Endothelial cell of hepatic sinusoid (primary cell): ENCODE results near the gene KCP.

Source experiments
- in situ Hi-C: cut with HindIII; loops from 2 replicates; pipeline ENCODE4 v1.10.0; 2017; ENCODE audit warnings: low sequenced_read_pairs

KCP gene

DNA sequence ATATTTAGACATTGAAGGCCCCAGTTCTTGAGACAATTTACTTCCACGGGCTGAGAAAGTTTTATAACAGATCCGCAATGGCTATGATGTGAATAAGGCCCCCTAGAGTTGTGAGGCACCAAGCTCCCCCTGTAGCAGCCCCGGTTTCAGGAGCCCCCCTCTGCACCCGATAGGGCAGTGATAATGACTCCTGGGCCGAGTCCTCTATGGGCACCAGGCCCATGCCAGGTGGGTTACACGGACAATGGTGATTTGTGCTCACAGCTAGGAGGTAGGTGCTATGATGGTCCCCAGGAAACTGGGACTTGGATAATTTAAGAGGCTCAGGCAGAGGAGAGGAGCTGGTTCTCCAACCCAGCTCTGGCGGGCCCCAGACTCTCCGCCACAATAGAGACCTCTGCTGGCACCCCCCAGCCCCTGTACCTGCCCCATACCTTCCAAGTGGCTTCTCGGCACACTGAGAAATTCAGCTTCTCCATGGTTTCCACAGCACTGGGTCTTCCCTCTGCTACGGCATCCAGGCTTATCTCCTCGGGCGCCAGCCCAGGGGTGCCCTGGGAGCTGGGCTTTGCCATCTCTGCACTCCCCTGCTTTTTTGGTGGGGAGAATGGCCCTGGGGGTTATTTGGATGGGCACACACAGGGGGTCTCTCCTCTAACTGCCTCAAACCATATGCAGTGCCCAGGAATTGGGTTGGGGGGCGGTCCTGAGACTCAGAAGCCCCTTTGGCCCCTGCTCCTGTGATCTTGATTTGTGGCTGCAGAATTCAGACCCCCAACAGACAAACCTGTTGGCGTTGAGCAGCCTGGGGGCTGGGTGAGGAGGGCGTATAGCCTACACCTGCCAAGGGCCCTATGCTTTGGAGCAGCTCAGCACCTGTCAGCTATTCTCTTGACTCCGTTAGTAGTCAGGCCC is 12.2 kb upstream of the KCP start:
- in situ Hi-C loops = no loop called here

DNA sequence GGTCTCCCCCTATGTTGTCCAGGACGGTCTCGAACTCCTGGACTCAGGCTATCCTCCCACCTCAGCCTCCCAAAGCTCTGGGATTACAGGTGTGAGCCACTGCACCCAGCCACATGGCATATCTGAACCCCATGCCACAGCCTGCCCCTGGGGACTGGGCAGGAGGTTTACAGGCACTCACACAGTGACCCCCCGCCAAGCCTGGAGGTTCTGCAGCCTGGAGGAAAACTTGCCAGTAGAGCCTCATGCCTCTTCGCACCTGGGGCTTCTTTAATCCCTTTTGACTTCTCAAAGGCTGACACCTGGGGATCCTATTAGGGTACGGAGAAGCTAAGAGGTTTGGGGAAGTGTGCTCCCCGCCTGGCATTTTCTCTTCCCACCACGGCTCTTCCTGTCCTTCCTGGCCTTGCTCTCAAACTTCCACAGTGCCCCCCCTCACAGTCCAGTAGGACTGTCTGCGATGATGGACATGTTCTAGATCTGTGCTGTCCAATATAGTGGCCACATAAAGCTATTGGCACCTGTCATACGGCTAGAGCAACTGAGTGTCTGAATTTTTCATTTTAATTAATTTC is 11.4 kb upstream of the KCP start:
- in situ Hi-C loops = no loop called here

DNA sequence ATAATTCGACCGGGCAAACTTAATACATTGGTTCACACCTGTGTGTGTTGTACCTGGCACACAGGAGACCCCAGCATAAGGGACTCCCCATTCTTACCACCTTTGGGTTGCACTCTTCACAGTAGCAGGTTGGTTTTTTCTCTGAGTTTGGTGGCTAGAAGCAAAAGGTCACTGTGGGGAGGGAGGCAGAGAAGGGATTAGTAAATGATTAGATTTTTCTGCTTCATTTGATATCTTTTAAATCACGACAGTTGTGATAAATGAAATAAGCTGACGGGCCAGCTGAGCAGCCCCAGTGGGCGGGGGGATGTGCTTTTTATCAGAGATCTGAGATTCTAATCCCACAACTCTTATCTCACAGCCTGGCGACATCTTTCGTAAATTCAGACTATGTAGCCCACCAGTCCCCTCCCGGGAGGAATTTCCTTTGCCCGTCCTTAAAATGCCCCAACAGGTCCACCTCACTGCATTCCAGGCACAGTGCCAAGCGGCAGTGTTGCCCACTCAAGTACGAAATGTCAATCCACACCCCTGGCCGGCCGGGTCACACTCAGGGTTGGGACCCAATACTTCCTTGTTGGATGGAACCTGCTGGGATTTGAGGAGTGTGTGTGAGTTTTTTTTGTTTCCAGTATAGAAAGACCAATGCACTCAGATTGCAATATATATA is 10.5 kb upstream of the KCP start:
- in situ Hi-C loops = no loop called here

DNA sequence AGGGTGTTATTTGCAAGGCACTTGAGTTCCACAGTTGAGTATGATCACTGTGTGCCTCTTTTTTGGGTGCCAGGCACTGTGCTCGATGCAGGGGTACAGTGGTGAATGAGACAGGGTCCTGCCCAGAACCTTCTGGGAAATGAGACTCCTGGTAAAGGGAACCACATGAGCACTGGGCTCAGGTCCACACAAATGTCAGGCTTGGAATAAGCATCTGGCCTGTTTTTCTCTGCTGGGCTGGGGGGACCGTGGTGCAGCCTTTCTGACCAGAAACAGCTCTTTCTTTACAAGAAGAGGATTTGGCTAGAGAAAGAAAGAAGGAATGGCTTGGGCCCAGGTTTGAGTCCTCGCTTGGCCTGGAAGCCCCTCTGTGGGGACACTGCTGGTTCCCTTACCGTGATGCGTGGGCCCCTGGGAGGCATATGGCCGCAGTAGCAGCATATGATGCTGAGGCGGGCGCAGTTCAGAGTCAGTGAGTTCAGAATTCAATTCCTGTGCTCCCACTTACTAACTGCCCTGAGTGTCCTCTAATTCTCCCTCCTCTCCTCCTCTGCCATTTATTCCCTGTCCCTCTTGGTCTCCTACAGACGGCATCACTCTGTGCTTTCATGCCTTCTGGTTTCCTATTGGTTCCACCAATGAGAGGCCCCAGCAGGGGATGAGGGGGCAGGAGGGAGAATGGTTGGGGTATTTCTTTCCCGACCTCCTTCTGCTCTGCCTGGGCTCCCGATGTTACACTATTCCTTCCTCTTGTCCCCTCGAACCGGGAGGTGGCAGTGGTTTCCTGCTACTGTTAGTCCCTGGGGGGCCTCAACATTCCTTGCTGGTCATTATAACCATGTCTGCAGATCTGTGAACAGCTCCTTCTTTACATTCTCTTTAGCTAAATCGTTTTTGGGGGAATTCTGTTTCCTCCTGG is 9.6 kb upstream of the KCP start:
- in situ Hi-C loops = loop anchor here (10.0 kb wide), 1 partner anchor 165 kb away; no protein-coding TSS in a partner anchor

DNA sequence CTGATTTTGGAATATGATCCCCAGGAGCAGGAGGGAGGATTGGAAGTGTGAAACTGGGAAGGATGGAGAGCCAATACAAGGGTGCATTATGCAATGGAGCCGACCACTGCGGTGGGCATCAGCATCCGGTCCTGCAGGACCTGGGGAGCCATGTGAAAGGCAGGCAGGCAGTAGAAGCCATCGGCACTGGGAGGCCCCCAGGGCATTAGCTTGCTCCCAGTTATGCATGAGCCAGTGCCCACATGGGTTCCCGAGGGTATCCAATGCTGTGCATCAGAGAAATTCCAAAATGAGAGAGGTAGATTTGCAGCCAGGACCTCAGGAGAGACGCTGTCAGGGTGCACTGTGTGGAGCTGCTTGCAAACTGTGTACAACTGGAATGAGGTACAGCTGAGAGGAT is 8.7 kb upstream of the KCP start:
- in situ Hi-C loops = loop anchor here (10.0 kb wide), 1 partner anchor 166 kb away; no protein-coding TSS in a partner anchor

DNA sequence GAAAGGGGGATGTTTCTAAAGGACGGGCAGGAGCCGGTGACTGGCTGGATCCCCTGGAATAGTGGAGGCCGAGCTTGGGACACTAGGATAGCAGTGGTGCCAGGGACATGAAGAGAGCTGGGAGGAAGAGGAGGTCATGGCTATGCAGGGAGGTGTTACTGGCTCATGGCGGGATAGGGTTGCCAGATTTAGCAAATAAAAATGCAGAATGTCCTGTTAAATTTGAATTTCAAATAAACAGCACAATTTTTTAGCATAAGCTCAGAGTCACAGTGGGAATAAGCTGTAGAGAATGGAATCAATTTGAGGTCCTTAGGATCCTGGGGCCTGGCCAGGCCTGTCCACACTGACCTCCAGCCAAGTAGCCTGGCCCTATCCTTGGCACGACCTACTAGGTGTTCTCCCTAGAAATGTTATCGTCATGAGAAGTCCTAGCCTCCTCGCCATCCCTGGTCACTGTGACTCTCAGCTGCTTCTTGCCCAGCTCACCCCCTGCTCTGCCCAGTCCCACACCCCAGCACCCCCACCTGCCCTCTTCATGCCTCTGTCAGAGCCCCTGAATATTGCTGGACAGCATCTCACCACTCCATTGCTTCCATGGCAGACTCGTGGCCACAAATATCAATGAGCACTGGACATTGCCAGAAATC is 7.6 kb upstream of the KCP start:
- in situ Hi-C loops = loop anchor here (10.0 kb wide), 1 partner anchor 167 kb away; no protein-coding TSS in a partner anchor

DNA sequence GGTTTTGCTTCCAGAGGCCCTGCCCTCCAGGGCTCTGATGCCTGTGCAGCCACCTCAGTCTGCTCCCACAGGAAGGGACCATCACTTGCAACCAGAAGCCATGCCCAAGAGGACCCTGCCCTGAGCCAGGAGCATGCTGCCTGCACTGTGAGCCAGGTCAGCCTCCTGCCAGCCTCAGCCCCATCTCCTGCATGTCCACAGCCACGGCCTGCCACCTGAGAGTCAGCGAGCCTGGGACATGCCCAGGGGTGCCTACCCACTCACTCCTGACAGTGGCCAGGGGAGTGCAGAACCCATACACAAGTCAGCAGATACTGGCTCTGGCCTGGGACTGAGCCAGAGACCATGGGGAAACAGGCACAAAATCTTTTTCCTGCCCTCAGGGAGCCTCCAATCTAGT is 6.6 kb upstream of the KCP start:
- in situ Hi-C loops = loop anchor here (10.0 kb wide), 1 partner anchor 168 kb away; no protein-coding TSS in a partner anchor

DNA sequence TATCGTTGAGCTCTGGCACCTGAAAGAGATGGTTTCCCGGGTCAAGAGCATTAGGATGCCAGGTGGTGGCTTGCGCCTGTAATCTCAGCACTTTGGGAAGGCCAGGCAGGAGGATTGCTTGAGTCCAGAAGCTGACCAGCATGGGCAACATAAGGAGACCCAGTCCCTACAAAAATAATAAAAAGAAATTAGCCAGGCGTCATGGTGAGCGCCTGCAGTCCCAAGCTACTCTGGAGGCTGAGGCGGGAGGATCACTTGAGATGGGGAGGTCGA is 6.1 kb upstream of the KCP start:
- in situ Hi-C loops = loop anchor here (10.0 kb wide), 1 partner anchor 168 kb away; no protein-coding TSS in a partner anchor

DNA sequence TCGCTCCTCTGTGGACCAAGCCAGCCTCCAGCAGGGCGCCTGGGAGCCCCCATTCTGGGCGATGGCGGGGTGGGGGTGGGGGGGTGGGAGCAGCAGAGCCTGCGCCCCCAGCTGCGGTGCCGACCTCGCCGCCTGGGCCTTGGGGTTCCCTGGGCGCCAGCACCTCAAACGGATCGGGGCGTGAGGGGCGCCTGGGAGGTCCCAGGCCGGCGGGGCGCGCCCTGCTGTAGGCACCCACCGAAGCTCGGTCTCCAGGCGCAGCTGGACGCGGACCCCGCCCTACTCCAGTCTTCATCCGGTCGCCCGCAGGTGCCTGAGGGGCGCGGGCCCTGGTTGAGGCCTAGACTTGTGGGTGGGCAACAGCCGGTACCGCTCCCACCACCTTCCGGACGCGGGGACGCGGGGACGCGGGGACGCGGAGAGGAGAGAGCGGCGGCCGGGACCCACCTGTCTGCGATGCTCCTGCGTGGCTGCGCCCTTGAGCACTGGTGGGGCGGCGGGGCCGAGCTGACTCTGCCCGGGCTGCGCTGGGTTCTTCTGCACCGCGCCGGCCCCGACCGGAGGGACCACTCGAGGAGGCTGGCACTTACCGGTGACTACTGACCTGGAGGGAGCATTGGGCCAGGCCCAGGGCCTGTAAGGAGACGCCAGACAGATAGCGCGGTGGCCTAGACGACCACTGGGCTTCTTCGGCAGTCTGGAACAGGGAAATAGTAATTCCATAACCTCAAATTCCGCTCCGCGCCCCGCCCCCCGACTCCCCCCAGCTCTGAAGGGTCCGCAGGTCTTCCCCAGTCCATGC is 5.5 kb upstream of the KCP start:
- in situ Hi-C loops = loop anchor here (10.0 kb wide), 1 partner anchor 169 kb away; no protein-coding TSS in a partner anchor

DNA sequence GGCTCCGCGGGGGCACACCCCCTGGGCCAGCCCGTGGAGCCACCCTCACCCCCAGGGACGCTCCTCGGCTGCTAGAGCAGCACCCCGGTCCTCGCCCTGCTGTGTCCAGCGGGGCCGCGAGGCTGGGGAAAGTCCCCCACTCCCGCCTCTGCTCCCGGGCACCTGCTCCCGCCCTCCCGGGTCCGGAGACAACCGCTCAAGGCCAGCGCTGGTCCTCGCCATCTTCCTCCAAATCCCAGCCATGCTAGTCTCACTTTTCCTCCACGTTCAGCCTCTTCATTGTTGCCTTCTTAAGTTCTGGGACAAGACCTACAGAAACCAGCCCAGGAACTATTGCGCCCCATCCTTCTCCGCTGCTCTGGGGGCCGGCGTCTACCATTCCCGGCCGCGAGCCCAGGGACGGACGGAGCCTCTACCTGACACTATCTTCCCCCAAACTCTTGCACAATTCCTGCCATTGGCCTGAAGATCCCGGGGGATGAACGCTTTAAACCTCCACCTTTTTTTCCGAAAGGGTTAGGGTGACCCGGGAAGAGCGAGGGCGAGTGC is 4.8 kb upstream of the KCP start:
- in situ Hi-C loops = loop anchor here (10.0 kb wide), 1 partner anchor 169 kb away; no protein-coding TSS in a partner anchor

DNA sequence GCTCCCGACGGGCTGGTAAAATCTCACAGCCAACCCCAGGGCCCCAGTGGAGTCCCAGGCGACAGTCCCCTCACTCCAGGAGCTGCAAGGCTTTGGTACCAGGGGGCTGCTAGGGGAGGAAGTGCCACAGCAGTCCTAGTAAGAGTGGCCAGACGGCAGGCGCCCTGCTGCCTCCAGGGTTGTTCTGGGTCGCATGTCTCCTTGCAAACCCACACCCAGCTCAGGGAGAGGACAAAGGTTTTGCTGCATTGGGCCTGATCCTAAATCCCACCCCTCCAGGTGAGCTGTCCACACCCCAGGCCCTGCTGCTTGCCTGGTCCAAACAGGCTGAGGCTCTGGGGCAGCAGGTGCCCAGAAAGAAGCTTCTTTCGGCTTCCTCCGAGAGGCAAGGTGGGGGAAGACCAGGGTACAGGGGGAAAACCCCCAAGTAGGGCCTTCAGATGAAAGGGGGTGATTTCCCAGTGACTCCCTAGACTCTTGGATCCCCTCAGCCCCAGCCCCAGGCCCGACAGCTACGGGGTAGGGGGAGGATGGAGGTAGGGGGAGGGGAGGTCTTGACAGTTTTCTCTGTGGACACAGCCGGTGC is 4.2 kb upstream of the KCP start:
- in situ Hi-C loops = loop anchor here (5.0 to 10.0 kb wide), 3 partner anchors 52 to 170 kb away; partner anchors contain the start of gene ATP6V1F

DNA sequence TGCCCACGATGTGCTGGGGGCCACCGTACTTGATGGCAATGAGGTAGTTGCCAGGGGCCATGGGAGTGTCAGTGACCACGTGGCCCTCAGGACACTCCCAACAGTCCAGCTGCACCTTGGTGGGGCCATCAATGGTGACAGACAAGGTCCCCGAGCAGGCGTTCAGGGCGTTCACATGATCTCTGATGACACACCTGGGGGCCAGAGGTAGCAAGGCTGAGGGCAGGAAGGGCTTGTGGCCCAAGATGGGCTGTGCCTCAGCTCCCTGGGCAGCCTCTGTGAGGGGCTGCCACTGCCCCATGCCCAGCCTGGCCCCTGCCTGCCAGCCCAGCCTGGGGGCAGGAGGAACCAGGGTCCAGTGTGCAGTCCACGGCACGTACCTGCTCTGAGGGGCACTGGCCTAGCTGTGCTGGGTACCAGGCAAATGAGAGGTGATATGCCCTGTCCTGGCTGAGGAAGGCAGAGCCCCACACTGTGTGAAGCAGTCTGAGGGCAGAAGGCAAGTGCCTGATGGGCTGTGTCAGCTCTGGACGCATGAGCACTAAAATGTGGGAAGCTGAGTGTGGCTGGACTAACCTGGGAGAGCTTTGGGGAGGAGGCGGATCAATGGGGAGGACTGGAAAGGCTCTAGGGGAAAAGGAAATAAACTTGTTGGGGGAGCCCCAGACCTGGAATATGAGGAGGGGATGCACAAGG is 3.5 kb upstream of the KCP start:
- in situ Hi-C loops = loop anchor here (5.0 to 10.0 kb wide), 3 partner anchors 52 to 171 kb away; partner anchors contain the start of gene ATP6V1F

DNA sequence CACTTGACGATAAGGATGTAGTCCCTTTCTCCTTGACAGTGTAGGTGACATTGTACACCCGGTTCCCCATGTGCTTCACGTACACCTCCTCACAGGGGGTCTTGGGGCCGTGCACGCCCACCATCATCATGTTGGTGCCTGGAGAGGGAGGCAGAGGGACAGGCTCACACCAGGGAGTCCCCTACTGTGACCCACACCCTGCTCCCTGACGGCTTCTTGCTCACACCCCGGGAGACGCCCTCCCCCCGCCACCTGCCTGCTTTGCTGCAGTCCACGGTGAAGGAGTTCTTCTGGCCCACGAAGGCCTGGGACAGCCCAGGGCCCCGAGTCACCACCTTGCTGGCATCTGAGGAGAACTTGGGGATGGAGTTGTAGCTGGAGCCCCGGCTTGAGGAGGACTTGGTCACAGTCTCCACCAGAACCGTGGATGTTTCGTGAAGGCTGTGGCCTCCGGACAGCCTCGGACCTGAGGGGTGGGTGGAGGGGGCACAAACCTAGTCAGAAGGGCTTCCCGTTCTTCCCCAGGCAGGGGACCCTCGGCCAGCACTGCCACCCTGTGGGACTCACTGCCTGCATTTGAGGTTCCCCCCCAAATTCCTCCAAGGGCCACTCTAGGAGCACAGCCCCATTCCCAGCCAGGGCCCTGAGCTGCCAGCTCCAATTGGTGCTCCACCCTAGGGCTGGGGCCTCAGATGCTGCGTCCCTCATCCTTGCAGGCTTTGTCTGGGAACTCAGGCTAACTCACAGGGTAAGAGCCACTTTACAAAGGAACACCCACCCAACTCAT is 2.4 kb upstream of the KCP start:
- in situ Hi-C loops = loop anchor here (5.0 to 10.0 kb wide), 3 partner anchors 51 to 172 kb away; partner anchors contain the start of gene ATP6V1F

DNA sequence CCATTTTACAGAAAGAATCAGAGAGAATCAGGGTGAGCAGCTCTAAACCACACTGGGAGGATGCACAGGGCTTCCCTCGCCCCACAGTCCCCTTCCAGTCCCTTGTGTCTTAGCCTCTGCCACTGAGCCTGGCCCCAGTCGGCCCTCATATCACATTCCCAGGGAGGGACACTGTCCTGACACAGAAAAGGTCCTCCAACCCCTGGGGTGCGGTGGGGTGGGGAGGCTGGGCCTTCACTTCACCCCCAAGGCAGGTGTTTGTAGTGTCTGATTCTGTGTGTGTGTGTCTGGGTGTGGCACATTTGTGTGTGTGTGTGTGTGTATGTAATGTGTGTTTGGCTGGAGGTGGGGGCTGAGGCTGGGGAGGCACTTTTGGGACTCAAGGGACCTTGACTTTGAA is 1.8 kb upstream of the KCP start:
- in situ Hi-C loops = loop anchor here (5.0 to 10.0 kb wide), 3 partner anchors 50 to 173 kb away; partner anchors contain the start of gene ATP6V1F

DNA sequence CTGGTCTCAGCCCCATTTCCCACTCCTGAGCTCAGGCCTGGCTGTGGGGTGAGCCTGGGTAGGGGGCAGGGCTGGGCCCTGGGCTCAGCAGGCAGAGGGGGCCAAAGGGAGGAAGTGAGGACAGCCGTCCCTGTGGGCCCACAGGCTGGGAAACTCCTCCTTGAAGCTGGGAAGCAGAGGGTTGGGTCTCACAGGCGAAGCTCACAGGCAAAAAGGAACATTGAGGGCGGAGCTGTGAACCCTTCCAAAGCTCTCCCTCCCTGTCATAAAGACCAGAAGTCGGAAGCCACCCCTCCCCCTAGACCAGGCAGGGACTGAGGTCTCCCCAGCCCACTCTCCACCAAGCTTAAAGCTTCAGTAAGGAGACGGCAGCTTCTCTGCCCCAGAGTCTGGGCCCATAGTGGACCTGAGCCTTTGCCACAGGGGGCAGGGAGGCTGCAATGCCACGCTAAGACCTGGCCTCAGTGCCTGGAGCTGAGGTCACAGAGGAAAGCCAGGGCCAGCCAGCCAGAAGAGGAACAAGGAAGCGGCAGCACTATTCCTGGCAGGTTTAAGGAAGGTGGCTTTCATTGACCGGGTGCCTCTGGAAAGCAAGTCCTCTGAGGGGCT is 1.0 kb upstream of the KCP start:
- in situ Hi-C loops = loop anchor here (5.0 to 10.0 kb wide), 3 partner anchors 49 to 173 kb away; partner anchors contain the start of gene ATP6V1F
